HPDE6-E6E7 (cell line): ENCODE results near the gene LAMA4.

Experiments
- DNase-seq: peaks from one replicate; pipeline ENCODE4 v3.0.0; 2011; ENCODE audit warnings: missing footprints; ENCODE audit errors: extremely low spot score

The LAMA4 gene, protein sequence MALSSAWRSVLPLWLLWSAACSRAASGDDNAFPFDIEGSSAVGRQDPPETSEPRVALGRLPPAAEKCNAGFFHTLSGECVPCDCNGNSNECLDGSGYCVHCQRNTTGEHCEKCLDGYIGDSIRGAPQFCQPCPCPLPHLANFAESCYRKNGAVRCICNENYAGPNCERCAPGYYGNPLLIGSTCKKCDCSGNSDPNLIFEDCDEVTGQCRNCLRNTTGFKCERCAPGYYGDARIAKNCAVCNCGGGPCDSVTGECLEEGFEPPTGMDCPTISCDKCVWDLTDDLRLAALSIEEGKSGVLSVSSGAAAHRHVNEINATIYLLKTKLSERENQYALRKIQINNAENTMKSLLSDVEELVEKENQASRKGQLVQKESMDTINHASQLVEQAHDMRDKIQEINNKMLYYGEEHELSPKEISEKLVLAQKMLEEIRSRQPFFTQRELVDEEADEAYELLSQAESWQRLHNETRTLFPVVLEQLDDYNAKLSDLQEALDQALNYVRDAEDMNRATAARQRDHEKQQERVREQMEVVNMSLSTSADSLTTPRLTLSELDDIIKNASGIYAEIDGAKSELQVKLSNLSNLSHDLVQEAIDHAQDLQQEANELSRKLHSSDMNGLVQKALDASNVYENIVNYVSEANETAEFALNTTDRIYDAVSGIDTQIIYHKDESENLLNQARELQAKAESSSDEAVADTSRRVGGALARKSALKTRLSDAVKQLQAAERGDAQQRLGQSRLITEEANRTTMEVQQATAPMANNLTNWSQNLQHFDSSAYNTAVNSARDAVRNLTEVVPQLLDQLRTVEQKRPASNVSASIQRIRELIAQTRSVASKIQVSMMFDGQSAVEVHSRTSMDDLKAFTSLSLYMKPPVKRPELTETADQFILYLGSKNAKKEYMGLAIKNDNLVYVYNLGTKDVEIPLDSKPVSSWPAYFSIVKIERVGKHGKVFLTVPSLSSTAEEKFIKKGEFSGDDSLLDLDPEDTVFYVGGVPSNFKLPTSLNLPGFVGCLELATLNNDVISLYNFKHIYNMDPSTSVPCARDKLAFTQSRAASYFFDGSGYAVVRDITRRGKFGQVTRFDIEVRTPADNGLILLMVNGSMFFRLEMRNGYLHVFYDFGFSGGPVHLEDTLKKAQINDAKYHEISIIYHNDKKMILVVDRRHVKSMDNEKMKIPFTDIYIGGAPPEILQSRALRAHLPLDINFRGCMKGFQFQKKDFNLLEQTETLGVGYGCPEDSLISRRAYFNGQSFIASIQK (N-terminal part only)

DNA sequence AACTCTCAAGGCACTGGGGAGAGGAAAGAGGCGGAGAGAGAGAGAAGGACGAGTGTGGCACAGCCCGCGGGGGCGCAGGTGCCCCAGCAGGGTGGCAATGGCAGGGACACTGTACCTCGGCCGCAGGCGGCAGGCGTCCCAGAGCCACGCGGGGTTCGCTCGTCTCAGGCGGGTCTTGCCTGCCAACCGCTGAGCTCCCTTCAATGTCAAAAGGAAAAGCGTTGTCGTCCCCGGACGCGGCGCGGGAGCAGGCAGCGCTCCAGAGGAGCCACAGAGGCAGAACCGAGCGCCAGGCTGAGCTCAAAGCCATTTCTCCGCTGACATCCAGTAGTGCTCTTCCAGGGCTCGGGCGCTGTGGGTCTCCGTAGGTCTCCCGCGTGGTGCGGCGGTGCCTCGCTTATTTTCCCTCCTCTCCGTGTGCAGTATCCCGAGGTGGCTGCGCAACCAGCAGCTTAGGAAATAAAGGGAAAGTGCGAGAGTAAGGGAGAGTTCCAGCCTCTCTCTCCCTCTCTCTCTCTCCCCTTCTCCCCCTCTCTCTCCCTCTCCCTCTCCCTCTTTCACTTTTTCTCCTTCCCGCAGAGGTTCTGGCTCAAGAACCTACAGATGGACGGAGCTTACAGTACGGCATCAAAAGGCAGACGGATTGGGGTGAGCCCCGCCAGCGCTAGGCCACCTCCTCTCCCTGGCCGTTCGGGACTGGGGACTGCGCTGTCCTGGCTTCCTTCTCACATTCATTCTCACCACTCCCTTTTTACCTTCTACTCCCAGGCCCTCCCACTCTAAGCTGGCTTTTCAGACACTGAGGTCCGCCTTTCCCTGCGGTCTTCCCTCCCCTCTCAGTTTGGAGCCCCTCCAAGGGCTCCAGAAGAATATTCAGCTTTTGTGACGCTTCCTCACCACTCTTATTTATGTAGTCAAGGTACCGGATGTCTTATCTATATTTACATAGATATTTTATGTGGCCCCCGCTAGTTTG lies at the start of gene LAMA4:
LAMA4 (minus strand) TSS at position 727 of the 976 bp plus-strand sequence; CDS start at position 310, 417 bp downstream.
- DNase-seq: peak; percentile 33

DNA sequence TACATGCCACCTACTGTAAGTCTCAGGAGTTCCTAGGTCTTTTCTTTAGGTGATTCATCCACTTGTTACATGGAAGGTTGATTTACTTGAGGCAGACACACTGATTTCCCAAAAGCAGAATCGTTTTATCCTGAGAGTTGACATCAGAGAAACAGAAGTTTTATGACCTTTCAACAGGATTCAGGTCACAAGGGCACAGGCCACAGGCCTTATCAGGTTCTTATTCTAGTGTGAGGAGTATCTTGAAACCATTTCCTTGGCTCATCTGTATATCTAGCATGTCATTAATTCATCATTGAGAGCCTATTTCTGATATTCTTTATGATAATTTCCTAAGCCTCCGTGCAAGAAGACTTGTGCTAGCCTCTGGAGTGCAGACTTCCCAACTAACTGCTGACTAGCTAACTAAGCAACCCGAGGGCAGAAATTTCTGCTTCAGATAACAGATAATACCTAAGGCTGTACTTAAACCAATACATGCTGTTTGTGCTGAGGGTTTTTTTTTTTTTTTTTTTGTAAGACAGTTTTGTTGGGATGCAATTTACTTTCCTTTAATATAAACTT lies 47.9 kb upstream of the LAMA4 start:
- no peak for DNase-seq

DNA sequence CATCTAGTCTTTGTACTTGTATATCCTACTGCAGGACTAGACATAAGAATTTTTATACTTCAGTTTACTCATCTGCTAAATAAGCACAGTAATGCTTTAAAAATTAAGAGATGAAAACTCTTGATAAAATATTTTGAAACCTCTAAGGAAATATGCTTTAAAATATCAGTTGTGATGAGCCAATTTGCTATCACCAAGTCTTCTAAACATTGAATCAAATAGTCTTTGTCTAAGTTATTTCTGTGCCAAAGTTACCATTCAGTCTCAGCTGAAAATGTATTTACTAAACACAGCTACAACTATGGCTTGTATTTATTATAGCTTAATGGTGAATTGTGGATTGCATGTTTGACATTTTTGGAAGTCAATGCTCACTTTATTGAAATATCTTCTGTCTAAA lies 46.5 kb upstream of the LAMA4 start:
- no peak for DNase-seq

DNA sequence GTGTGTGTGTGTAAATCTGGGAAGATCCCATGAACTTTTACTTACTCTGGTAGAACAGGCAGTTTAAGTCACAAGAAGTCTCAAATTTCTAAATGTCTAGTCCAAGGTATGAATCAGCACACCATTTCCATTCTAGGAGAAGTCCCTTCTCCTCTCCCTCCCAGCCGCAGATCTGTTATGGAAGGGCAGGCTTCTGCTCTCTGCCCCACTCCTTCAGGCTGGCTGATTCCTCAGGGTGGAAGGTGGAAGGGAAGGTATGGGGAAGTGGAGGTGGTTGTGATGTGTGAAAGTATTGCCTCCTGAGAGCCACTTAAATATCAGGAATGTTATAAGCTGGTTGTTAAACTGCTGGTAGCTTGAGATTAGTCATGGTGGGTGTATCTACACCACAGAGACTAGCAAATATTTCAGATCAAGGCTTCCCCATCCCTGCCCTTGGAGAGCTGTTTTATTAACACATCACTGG lies 44.5 kb upstream of the LAMA4 start:
- peak; percentile 76 for DNase-seq

DNA sequence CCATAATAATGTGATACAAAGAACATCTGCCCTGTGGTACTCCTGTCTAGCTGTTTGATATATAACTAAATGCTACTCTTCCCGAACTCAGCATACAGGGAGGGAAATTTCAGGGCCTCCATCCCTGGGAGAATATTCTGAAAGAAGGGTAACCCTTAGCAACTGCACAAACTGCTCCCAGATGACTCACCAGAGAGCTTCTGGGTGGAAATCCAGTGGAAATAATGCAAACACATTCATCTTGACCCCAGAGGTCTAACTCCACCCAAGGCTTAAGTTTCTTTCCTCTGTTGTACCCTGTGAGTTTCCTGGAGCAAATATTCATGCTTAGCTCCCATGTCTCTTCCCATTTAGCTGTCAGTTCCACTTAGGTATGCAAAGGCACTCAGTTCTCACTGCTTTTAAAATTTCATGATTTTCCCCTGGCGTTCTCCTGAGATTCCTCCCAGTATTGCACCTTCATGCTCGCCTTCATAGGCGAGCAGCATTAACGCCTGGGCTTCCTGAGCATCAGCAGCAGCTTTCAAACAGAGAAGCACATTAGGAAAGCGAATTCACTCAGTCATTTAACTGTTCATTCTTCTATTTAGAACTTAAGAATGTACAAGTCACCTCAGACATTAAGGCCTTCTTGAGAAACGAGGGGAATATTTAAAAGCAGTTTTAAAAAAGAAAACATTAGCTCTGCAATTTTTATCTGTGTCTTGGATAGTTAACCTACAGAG lies 43.8 kb upstream of the LAMA4 start:
- DNase-seq: peak; percentile 49

DNA sequence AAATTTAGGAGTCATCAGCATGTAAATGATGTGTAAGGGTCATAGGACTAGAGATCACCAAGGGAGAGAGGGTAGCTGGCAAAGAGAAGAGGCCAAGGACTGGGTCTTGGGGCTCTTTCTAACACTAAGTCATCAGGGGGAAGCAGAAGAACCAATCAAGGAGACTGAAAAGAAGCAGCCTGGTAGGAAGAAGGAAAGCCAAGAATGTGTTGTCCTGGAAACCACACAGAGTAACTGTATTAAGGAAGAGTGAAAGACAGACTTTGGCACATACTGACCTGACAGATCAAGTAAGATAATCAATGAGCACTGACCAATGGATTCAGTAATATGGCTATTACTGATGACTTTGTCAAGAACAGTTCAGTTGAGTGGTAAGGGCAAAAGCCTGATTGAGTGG lies 42.3 kb upstream of the LAMA4 start:
- no peak for DNase-seq

DNA sequence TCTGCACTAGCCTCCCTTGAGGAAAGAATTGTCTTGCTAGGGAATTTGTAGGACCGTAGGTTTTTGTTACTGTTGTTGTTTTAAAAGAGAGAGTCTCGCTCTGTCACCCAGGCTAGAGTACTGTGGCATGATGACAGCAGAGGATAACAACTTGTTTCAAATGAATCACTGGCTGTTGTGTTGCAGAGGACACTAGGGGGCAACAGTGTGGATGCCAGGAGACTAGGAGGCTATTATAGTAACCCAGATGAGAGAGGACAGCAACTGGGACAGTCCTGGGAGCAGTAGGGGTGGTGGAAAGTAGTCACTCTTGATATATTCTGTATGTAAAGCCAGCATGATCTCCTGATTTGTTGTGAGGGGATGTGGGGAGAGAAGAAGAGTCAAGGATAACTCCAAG lies 41.8 kb upstream of the LAMA4 start:
- DNase-seq: no peak

DNA sequence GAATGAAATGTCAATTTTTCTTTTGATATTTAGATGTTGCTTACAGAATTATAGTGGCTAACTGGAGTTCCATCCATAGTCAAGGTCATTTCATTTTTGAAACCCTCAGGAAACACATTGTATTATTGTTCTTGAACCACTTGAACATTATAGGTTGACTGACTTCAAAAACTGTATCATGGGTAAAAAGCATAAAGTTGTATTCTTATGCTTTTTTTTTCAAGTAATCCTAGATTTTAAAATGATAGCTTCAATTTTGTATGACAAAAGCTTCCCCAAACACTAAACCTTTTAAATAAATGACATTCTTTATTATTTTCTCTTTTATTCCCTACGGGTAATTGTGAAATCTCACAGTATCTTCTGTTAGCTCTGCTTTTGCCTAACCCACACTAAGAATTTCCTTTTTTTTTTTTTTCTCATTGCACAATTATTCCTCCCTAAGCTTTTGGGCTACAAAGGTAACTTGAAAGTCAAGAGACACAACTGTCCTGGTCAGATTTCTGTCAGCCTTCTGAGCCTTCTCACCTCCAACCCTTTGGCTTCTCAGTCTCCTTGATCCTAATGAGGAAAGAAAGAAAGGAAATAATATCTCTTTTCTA lies 36.9 kb upstream of the LAMA4 start:
- DNase-seq: no peak

DNA sequence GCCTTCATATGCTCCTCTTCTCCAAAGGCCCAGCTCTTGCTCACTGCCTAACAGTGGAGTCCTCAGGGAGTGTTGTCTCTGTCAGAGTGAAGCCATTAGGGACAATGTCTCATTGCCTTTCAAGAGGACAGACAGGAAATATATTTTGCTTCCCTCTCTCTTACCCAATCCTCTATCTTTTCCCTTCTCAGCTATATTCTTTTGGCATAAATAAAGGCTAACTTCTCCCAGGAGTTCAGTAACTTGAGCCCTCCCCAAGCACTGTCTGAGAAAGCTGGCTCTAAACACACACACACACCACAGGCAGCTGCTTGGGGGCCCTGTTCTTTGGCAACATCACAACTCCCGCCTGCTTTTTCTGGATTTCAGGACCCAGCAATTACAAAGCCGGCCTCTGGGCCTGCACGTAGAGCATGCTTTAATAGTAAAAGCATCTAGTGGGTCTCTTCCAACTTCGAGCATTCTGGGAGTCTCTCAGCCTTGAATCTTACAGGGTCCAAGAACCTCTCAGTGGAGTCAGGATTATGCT lies 34.7 kb upstream of the LAMA4 start:
- no peak for DNase-seq

DNA sequence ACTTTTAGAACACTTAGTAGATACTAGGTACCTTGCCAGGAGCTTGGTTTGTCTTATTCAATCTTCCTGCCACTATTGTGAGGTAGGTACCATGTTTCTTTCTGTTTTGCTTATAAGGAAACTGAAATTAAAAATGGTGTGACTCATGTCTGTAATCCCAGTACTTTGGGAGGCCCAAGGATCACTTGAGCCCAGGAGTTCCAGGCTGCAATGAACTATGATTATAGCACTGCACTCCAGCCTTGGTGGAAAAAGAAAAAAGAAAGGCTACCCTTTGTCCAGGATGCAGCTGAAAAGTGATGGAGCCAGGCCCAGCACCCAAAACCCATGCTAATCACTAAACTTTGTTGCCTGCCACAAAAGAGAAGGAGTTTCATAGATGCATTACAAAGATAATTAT lies 34.1 kb upstream of the LAMA4 start:
- no peak for DNase-seq

DNA sequence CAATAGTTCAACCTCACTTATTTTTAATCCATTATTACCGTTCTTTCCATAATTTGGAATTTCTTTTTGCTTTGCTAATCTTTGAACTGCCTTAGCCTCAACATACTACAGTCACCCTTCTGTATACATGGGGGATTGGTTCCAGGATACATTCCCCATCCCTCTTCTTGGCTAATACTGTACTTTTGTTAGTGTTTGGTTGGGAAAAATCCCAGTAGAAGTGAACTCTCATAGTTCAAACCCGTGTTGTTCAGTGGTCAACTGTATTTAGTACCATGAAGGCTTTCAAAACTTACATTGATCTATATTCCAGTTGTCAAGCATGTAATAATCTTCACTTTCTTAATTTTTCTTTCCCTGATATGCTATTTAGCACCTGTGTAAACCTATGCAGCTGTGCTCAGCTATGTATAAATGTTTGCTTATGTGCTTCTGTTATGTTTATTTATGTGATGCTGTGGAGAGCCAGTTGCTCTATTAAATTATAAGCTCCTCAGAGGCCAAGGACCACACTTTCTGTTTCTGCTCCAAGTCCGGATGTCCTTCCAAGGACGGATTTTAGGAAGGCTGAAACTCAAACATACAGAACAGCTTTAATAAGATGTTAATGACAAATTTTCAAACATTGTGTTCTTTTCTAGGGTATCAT lies 33.3 kb upstream of the LAMA4 start:
- DNase-seq: no peak

DNA sequence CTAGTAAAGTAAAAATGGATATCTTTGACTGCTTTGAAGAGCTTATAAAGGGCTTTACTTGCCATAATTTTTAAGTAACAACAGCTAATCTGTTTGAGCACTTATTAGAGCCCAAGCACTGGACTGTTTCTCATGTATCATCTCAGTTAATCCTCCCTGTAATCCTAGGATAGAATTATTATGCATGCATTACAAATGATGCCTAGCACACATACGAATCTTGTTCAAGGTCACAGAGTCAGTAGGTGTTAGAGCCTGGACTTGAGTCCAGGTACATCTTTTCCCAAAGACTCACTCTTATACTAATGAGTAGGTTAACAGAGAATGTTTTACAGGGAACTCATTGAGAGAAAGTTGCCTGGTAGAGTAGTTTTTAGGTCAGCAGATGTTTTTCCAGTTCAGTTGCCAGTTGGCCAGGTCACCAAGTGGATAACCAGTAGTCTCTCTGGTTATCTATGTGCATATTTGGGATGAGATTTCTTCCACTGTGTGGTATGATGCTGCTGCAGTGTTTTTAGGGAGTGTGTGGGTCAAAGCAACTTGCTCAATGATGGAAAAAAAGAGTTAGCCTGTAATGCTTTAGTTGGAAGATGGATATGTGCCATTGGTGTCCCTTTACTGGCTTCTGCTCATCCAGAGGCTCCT lies 32.3 kb upstream of the LAMA4 start:
- no peak for DNase-seq

DNA sequence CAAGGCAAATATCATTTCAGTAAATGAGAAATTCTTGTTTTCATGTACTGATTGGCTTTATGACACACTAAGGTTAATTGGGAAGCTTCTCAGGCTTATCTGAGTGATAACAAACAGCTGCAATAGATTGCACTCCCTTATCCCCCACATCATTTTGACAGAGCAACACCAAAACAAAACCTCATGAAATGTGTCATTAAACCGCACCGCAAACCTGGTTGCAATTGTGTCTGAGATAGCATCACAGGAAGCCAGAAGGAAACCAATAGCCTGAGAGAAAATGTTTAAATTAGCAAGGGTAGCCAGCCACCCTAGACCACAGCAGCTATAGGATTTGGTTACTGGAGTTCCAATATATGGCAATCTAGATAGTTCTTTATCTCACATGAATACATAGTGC lies 31.6 kb upstream of the LAMA4 start:
- no peak for DNase-seq

DNA sequence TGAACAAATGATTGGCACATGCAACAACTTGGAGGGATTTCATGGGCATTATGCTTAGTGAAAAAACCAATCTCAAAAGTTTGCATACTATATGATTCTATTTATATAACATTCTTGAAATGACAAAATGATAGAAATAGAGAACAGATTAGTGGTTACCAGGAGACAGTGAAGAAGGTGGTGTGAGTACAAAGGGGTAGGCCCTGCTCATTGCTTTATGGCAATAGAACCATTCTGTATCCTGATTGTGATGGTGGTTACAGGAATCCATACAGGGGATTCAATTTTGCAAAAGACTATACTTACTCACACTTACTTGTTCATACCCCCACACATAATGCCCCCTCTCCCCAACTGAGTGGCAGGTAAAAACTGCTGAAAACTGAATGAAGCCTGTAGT lies 30.2 kb upstream of the LAMA4 start:
- no peak for DNase-seq

DNA sequence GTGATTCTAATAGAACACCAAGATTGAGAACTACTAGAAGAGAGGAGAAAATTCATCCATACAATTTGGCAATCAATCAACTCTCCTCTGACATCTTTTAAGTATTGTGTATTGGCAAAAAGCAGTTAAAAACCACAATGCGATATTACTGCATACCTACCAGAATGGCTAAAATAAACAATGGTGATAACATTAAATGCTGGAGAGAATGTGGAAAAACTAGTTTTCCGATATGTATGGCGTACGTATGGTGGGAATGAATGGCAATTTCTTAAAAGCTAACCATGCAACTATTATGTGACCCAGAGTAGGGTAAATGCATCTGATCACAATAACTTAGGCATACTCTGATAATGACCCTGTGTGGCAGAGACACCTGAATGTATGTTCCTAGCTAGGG lies 29.3 kb upstream of the LAMA4 start:
- no peak for DNase-seq

DNA sequence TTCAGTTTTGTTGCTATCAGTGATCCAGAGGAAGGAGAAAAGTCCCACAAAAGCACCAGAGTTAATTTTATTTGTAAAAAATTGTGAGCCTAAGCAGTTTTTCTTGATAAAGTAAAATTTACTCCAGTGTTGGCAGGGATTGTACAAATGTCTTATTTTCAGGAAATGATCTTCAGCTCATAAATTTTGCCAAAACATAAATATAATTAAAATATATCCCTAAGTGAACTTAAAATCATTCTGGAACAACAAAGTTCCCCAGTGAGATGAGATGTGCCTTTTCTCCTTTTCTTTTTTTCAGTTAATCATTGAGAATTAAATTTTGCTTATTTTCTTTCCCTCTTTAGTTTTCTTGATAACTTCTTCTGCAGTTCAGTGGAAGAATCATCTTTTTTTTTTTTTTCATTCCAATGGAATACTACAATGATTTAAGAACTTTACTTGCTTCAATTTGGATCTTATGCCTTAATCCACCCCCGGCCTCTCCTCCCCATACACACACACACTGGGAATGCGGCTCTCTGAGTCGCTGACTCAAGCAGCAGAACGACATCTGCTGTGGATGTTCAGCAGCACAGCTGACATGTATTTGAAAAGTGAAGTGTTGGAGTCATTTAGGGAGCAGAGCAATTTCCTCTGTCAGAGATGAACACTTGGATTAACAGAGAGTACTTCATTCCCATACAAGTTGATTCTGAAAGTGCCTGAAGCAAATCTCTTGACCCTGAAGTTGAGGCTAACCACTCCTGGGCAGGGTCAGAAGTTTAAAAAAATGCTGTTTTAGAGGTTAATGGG lies 27.7 kb upstream of the LAMA4 start:
- DNase-seq: peak; percentile 60
